Stimulated activated CD8-positive, alpha-beta memory T cell treated with anti-CD3 and anti-CD28 coated beads, Interleukin-4, amount 100 ng/mL, for 48 hours (primary cell): ENCODE data around the gene RUFY2.
"Not testable (repeated sequence)": the region's sequence is repeated elsewhere in the genome, so short reads cannot be mapped to it uniquely, and the experiment has no call there.

Experiments used
- DNase-seq: peaks from one replicate; pipeline ENCODE4 v3.0.0-alpha.2; 2020

Gene RUFY2

GRCh38 chr10:68324396-68324795 lies 82.7 kb downstream of the RUFY2 start:
- not testable (repeated sequence) for DNase-seq

DNA sequence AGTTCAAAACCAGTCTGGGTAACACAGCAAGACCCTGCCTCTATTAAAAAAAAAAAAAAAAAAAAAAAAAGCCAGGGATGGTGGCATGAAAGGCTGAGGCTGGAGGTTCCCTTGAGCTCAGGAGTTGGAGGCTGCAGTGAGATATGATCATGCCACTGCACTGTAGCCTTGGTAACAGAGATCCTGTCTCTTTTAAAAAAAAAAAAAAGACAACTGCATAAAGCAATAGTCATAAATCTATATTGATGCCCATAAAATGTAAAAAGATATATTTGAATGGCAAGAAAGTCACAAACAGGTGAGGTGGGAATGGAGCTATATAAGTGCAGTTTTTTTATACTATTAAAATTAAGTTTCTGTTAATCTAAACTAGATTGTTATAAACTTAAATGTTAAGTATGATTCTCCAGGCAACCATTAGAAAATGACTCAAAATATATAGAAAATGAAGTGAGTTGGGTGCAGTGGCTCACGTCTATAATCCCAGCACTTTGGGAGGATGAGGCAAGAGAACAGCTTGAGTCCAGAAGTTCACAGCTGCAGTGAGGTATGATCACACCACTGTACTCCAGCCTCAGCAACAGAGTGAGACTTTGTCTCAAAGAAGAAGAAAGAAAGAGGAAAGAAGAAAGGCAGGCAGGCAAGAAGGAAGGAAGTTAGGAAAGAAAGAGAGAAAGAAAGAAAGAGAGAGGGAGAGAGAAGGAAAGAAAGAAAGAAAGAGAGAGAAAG lies 88.6 kb downstream of the RUFY2 start:
- no peak for DNase-seq

- no peak for DNase-seq
Measured at GRCh38 chr10:68315582-68315981, 91.5 kb downstream of the RUFY2 start.

GRCh38 chr10:68314930-68315329 lies 92.1 kb downstream of the RUFY2 start:
- not testable (repeated sequence) for DNase-seq

- no peak for DNase-seq
Measured at GRCh38 chr10:68310531-68310930, 96.5 kb downstream of the RUFY2 start.

- no peak for DNase-seq
Measured at GRCh38 chr10:68305854-68306253, 101.2 kb downstream of the RUFY2 start.

- no peak for DNase-seq
Measured at GRCh38 chr10:68303849-68304412, 103.1 kb downstream of the RUFY2 start.

GRCh38 chr10:68302871-68303270 lies 104.2 kb downstream of the RUFY2 start:
- no peak for DNase-seq

GRCh38 chr10:68302503-68302823 lies 104.6 kb downstream of the RUFY2 start:
- no peak for DNase-seq

DNA sequence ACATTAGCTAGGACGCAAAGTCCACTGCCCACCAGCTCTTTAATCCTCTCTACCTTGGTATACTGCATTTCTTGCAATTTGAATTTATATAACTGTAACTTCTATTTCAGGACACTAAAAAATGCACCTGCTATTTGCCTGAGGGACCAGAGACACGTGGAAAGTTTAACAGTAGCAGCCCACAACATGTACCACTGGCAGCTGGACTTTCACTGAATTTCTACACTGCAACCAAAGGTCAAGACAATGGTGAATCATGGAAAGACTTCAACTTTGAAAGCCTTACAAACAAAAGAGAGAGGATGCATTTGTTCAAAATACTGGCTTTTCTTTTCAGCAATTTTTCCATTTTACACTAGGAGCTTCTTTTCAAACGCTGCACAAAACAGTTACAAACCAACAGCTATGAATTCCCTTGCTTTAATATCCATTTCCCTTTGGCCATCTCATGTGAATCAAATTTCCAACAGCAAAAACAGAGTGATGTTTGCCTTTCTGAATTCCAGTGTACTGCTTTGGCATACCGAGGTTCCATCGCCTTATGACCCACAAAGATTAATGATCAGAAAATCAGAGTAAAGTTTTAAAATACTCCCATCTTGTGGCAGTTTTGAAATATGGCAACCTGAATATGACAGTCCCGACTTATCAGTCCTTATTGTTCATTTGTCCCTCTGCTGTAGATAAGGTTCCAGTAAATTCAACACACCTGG lies 105.1 kb downstream of the RUFY2 start:
- DNase-seq, result no peak

DNA sequence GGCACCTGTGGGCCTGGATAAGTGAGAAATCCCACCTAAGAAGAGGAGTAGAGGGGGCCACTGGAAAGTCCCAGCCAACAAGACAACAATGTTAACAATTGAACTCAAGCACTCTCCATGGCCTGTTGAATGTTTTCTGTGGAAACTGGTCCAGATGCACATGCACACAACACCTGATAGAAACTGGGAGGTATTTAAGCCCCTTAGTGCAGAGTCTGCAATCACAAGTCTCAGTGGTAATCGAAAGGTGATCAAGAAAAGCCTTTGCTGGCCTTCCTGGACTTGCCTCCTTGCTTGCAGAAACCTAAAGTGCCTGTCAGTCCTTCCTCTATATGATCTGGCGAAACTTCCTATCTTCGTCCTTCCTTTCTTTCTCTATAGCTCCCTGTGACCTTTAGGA lies 105.8 kb downstream of the RUFY2 start:
- DNase-seq, result no peak

GRCh38 chr10:68296843-68297663 lies 110.0 kb downstream of the RUFY2 start:
- no peak for DNase-seq
